ENCODE results near the gene STX18. TPM values are rescaled to one million over a fixed set of nuclear protein-coding genes. Genes with fewer than 3 reads are reported as not detected.

STX18 gene
- total RNA-seq, 2 experiments from 2014 or later = 23.7 to 25.9 TPM

DNA sequence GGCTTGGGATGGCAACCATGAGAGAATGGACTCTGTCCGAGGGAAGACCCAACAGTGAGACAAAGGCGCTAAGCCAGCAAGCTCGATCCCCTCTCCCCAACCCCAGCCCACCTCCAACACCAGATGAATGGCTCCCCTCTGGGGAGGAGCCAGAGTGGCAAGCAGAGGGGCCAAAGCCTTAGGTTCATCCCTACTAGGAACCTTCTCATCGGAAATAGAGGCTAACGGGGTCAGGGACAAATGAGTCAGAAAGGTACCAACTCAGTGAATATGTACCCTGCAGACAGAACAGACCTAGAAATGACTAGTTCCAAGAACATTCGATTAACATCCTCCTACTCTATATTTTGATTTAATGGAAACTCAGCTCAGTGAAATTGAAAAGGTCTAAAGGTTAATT lies 81.1 kb downstream of the STX18 start:
- H3K4me3 Mint-ChIP-seq = no peak overlapping the region
- H3K9me3 Mint-ChIP-seq = peaks cover 4% of the 10 kb centered on the region
- H3K36me3 Mint-ChIP-seq = peaks cover 24% of the 10 kb centered on the region
- H3K27me3 Mint-ChIP-seq = no peaks in the 10 kb centered on the region
- peaks cover 30% of the 10 kb centered on the region for H3K4me1 Mint-ChIP-seq
- DNase-seq = peak; percentile 20
- H3K27ac Mint-ChIP-seq = peak overlapping the region; percentile 31

GRCh38 chr4:4459181-4459580 lies 82.7 kb downstream of the STX18 start:
- H3K9me3 Mint-ChIP-seq = no peaks in the 10 kb centered on the region
- peak overlapping the region; percentile 22 for H3K27ac Mint-ChIP-seq
- no peaks in the 10 kb centered on the region for H3K27me3 Mint-ChIP-seq
- DNase-seq = no peak
- no peak overlapping the region for H3K4me3 Mint-ChIP-seq
- H3K36me3 Mint-ChIP-seq = peaks cover 8% of the 10 kb centered on the region
- peaks cover 28% of the 10 kb centered on the region for H3K4me1 Mint-ChIP-seq

DNA sequence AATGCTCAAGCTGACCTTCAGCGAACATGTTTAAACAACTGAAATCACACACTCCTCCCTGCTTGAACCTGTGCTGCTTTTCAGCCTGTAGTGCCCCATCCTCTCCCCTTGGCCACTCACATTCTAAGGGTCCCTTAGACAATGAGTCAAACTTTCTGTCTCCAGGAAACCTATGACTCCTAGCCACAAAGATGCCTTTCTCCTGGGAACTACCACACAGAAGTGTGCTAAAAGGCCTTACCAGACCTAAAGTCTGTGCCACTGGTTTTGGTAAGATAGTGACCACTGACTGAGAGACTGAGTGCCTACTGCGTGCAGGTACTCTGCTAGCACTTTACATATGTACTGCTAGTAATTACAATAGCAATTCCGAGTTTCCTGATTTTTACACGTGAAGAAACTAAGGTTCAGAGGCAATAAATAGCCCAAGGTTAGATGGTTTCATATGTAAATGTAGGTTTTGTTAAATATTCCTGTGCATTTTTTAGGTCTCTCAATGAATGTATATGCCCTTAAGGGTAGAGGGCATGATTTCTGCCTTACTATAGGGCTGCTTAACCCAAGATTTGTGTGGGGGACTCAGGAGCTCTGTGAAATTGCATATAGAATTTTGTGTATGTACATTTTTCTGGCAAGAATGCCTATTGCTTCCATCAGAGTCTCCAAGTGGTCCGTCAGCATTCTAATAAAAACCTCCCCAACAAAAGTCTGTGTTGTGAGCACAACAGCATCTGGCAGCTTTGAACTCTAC lies 83.9 kb downstream of the STX18 start:
- Mint-ChIP-seq H3K36me3 (peaks cover 8% of the 10 kb centered on the region), H3K4me1 (peaks cover 27% of the 10 kb centered on the region), H3K27me3 (no peaks in the 10 kb centered on the region), H3K27ac (no peak overlapping the region), H3K4me3 (no peak overlapping the region), H3K9me3 (no peaks in the 10 kb centered on the region)
- DNase-seq = no peak

DNA sequence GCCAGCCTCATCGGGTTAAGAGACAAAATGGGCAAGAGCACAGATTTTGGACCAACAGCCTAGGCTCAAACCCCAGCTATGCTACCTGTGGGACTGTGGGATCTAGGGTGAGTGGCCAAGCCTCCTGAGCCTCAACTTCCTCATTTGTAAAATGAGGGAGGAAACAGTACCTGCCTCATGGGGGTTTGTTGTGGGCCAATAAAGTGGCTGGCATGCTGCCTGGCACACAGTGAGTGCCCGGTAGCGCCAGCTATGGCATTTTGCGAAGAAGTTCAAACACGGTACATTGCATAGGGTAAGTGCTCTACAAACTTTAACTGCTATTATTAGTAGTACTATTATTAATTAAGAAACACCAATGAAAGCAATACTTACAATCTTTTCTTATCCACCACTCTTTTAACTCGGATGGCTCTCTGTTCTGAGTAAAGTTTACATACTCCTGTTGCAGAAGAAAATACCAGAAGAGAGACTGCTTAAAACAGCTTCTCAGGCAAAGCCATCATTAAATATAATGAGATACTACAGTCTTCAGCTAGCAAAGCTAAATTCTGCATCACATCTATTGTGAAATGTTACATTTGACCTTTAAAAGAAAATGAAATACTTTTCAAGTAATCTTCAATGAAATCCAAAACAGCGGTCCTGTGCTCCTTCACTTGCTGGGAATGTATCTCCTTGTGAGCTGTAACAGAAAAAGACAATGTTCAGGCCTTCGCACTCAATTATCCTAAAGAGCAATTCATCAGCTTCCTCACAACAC lies 84.9 kb downstream of the STX18 start:
- Mint-ChIP-seq H3K9me3 (no peaks in the 10 kb centered on the region), H3K4me3 (no peak overlapping the region), H3K27me3 (no peaks in the 10 kb centered on the region), H3K27ac (no peak overlapping the region), H3K36me3 (peaks cover 12% of the 10 kb centered on the region), H3K4me1 (peaks cover 20% of the 10 kb centered on the region)
- DNase-seq = no peak

DNA sequence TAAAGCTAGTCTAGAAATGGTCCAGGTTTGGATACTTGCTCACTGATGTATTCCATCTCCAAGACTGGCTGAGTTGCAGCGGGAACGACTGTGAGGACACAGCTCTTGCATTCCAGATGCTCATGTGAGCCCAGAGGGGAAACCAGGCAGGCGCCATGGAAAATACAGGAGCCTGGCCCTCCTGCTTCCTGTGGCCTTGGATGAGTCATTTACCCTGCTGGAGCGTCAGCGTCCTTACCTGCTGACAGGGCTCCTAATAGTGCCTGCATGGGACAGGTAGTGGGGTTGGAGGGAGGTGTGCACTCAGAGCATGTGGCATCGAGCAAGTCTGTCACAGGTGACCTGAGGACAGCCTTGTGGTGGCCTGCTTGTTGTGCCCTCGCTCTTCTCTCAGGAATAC lies 85.5 kb downstream of the STX18 start:
- Mint-ChIP-seq H3K36me3 (peaks cover 16% of the 10 kb centered on the region), H3K4me1 (peaks cover 13% of the 10 kb centered on the region), H3K27me3 (no peaks in the 10 kb centered on the region), H3K9me3 (no peaks in the 10 kb centered on the region), H3K4me3 (no peak overlapping the region), H3K27ac (no peak overlapping the region)
- DNase-seq = no peak

- Mint-ChIP-seq H3K9me3 (no peaks in the 10 kb centered on the region), H3K27ac (no peak overlapping the region), H3K27me3 (no peaks in the 10 kb centered on the region), H3K4me3 (no peak overlapping the region), H3K36me3 (peaks cover 16% of the 10 kb centered on the region), H3K4me1 (peaks cover 8% of the 10 kb centered on the region)
- DNase-seq = no peak
These were observed 86.5 kb downstream of the STX18 start for GRCh38 chr4:4455210-4455865.

DNA sequence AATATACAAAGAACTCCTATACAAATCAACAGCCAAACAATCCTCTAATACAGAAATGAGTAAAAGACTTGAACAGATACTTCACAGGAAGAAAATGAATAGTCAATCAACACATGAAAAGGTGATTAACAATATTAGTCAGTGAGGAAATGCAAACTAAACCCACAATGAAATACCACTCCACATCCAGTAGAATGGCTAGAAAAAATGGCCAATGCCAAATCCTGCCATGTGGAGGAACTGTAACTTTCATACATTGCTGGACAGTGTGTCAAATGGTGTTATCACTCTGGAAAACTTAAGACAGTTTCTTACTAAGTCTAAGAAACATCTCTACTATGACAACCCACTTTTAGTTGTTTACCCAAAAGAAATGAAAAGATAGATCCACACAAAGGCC lies 95.4 kb downstream of the STX18 start:
- Mint-ChIP-seq H3K27ac (no peak overlapping the region), H3K27me3 (no peaks in the 10 kb centered on the region), H3K36me3 (peaks cover 2% of the 10 kb centered on the region), H3K4me3 (no peak overlapping the region), H3K4me1 (peaks cover 4% of the 10 kb centered on the region), H3K9me3 (no peaks in the 10 kb centered on the region)
- DNase-seq = no peak

DNA sequence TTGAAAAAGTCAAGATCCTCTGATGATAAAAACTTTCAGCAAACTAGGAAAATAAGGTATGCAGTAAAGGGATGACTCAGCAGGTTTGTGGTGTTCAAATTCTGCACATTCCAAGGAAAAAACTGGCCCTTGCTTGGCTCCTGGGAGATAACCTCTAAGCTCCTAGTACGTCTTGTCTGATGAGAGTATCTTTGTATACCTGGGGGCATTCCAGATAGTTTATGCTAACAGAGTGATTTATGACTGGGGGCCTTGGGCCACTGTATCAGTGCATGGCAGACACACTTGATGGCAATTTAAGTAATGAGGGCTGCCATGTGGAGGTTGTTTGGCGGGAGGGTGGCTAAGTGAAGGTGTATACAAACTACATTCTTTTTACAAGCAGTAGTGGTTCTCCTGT lies 98.0 kb downstream of the STX18 start:
- Mint-ChIP-seq H3K4me1 (peaks cover 4% of the 10 kb centered on the region), H3K4me3 (no peak overlapping the region), H3K27me3 (no peaks in the 10 kb centered on the region), H3K27ac (no peak overlapping the region), H3K36me3 (peaks cover 2% of the 10 kb centered on the region), H3K9me3 (no peaks in the 10 kb centered on the region)
- no peak for DNase-seq

DNA sequence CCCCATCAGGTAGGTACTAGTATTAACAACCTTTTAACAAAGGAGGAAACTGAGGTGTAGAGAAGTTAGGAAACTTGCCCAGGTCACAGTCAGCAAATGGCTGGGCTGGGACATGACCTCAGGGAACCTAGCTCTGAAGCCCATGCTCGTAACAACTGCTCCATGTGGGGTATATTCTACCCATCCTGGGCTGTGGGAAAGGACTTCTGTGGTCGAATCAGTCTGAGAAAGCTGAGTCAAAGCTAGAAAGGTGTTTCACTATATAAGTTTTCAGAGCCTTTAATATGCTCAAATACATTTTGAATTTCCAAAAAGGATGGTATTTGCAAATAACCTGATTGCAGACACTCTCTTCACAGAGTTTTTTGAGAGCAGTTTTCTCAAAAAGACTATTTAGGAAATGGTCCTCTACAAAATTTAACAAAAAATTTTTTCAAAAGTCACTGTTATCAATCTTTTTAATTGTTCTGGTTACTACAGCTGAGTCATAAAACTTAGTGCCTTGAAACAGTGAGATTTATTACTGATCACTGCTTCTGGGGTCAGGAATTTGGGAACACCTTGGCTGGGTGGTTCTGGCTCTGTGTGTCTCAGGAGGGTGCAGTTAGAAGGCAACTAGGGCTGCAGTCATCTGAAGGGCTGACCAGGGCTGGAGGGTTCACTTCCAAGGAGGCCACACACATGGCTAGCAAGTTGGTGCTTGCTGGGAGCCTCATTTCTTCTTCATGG lies 101.4 kb downstream of the STX18 start:
- Mint-ChIP-seq H3K4me1 (no peaks in the 10 kb centered on the region), H3K4me3 (no peak overlapping the region), H3K27me3 (no peaks in the 10 kb centered on the region), H3K9me3 (no peaks in the 10 kb centered on the region), H3K36me3 (peaks cover 7% of the 10 kb centered on the region), H3K27ac (no peak overlapping the region)
- no peak for DNase-seq

DNA sequence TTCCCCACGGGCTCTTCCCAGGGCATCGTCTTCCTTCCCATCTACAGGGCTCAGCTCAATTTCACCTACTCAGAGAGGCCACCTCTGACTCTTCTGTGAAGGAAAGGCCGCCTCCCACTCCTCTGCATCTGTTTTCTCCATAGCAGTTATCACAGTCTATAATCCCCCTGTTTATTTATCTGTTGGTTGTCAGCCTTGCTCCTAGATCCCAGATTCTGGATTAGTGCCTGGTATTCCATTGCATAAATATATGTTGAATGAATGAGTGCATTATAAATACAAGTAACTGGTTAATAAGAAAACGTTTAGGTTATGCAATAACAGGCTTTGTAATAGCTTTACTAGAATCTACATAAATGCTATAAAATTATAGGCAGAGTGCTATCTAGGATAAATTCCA lies 102.1 kb downstream of the STX18 start:
- H3K27ac Mint-ChIP-seq = no peak overlapping the region

GRCh38 chr4:4438891-4439290 lies 103.0 kb downstream of the STX18 start:
- H3K27me3 Mint-ChIP-seq = no peaks in the 10 kb centered on the region
- no peaks in the 10 kb centered on the region for H3K4me1 Mint-ChIP-seq
- DNase-seq = no peak
- H3K36me3 Mint-ChIP-seq = peaks cover 7% of the 10 kb centered on the region
- H3K9me3 Mint-ChIP-seq = no peaks in the 10 kb centered on the region
- H3K4me3 Mint-ChIP-seq = no peak overlapping the region
- no peak overlapping the region for H3K27ac Mint-ChIP-seq

More for the DNA sequence above, 102.1 kb downstream of the STX18 start:
- Mint-ChIP-seq H3K36me3 (peaks cover 7% of the 10 kb centered on the region), H3K4me3 (no peak overlapping the region), H3K9me3 (no peaks in the 10 kb centered on the region), H3K27me3 (no peaks in the 10 kb centered on the region), H3K4me1 (no peaks in the 10 kb centered on the region)
- no peak for DNase-seq

DNA sequence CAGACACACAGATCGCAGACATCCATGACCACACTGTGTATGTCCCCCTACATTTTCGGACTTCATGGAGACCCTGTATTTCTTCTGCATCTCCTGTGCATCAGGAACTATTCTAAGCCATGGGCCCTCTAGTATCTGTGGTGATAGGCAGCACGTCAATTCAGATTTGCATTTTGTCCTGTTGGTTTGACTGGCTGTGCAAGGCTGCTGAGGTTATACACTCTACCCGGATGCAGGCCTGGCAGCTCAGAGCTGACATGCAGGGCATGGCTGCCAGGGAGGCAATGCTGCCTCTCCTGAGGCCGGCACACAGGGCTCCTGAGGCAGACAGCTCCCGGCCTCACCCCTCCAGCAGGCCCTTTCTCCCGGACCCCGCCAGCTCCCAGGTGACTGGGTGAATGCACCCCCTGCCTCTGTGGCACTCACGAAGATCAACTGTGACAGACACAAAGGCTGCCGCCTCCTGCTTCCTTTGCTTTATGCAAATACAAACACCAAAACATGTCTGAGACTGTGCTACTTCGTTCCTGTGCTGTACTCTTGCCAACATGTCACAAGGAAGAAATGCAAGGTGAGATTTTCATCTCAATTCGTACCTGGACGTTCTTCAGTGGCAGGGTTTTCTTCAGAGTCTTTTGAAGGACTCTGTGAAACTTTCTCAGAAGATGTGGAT lies 103.9 kb downstream of the STX18 start:
- Mint-ChIP-seq H3K27me3 (no peaks in the 10 kb centered on the region), H3K4me1 (no peaks in the 10 kb centered on the region), H3K27ac (no peak overlapping the region), H3K4me3 (no peak overlapping the region), H3K36me3 (peaks cover 7% of the 10 kb centered on the region), H3K9me3 (no peaks in the 10 kb centered on the region)
- DNase-seq = no peak

GRCh38 chr4:4436244-4436823 lies 105.5 kb downstream of the STX18 start:
- DNase-seq = no peak
- no peak overlapping the region for H3K27ac Mint-ChIP-seq
- no peak overlapping the region for H3K4me3 Mint-ChIP-seq
- no peaks in the 10 kb centered on the region for H3K9me3 Mint-ChIP-seq
- H3K27me3 Mint-ChIP-seq = no peaks in the 10 kb centered on the region
- H3K4me1 Mint-ChIP-seq = no peaks in the 10 kb centered on the region
- peaks cover 5% of the 10 kb centered on the region for H3K36me3 Mint-ChIP-seq

- Mint-ChIP-seq H3K4me1 (peaks cover 6% of the 10 kb centered on the region), H3K36me3 (peaks cover 7% of the 10 kb centered on the region), H3K27ac (no peak overlapping the region), H3K9me3 (no peaks in the 10 kb centered on the region), H3K27me3 (no peaks in the 10 kb centered on the region), H3K4me3 (no peak overlapping the region)
- no peak for DNase-seq
These were observed 107.9 kb downstream of the STX18 start for GRCh38 chr4:4433941-4434340.

Measured in activated naive CD8-positive, alpha-beta T cell treated with anti-CD3 and anti-CD28 coated beads for 36 hours (primary cell).